HepG2 (cell line): ENCODE results near the gene RTN4RL2. TPM values are rescaled to one million over a fixed set of nuclear protein-coding genes. Genes with fewer than 3 reads are reported as not detected.

ENCODE experiments used
- ATM ChIP-seq: fragments of 450-650 bp; IDR thresholded peaks from 2 replicates; pipeline ENCODE4 v1.7.1; 2017; ENCODE audit warnings: mild to moderate bottlenecking, borderline replicate concordance
- CHD4 ChIP-seq: fragments of 200-600 bp; sonication (generic); IDR thresholded peaks from 2 replicates; pipeline ENCODE4 v1.7.0; 2017; ENCODE audit warnings: mild to moderate bottlenecking, low read length, borderline replicate concordance
- CTCF ChIP-seq: sonication (generic); formaldehyde crosslinking; IDR thresholded peaks from 2 replicates; pipeline ENCODE4 v1.5.0; 2020; ENCODE audit warnings: mild to moderate bottlenecking, missing genetic modification reagents, moderate library complexity
- E2F1 ChIP-seq: sonication (generic); formaldehyde crosslinking; IDR thresholded peaks from 2 replicates; pipeline ENCODE4 v1.5.0; 2020; ENCODE audit warnings: missing genetic modification reagents
- GLMP ChIP-seq: sonication (generic); formaldehyde crosslinking; IDR thresholded peaks from 2 replicates; pipeline ENCODE4 v1.9.0; 2021; ENCODE audit warnings: missing genetic modification reagents, mild to moderate bottlenecking, borderline replicate concordance
- HDAC1 ChIP-seq: sonication (generic); formaldehyde crosslinking; IDR thresholded peaks from 2 replicates; pipeline ENCODE4 v1.5.1; 2020; ENCODE audit warnings: mild to moderate bottlenecking, missing genetic modification reagents
- HMGXB4 ChIP-seq, 2 experiments: sonication (generic) in 1 of 2; formaldehyde crosslinking in 1 of 2; IDR thresholded peaks; 2 replicates each; pipeline versions ENCODE4 v1.4.0 to v1.6.1; 2018 to 2020; ENCODE audit warnings: missing genetic modification reagents in 2 of 2, borderline replicate concordance in 1 of 2, low read depth in 1 of 2, mild to moderate bottlenecking in 1 of 2, missing biosample characterization in 1 of 2
- HNF4A ChIP-seq: sonication (generic); formaldehyde crosslinking; IDR thresholded peaks from 2 replicates; pipeline ENCODE4 v1.4.0; 2020; ENCODE audit warnings: missing genetic modification reagents
- ISX ChIP-seq: sonication (generic); formaldehyde crosslinking; conservative IDR thresholded peaks from 2 replicates; pipeline ENCODE4 v1.5.0; 2020; ENCODE audit warnings: missing genetic modification reagents
- LCORL ChIP-seq, 2 experiments: fragments of 450-650 bp in 1 of 2; sonication (generic) in 1 of 2; formaldehyde crosslinking in 1 of 2; IDR thresholded peaks; 2 replicates each; pipeline versions ENCODE4 v1.5.0 to v1.6.1; 2017 to 2020; ENCODE audit warnings: antibody characterized with exemption in 1 of 2, missing genetic modification reagents in 1 of 2
- MAF1 ChIP-seq: sonication (generic); formaldehyde crosslinking; IDR thresholded peaks from 2 replicates; pipeline ENCODE4 v1.5.0; 2020; ENCODE audit warnings: missing genetic modification reagents, borderline replicate concordance
- NPAS2 ChIP-seq: sonication (generic); formaldehyde crosslinking; IDR thresholded peaks from 2 replicates; pipeline ENCODE4 v1.8.0; 2022; ENCODE audit warnings: mild to moderate bottlenecking, missing genetic modification reagents, borderline replicate concordance
- TBL1XR1 ChIP-seq: fragments of 150-350 bp; IDR thresholded peaks from 2 replicates; pipeline ENCODE4 v1.6.1; 2014; ENCODE audit warnings: borderline replicate concordance, low read length; ENCODE audit not compliant: partially characterized antibody
- TERF1 ChIP-seq: sonication (generic); formaldehyde crosslinking; IDR thresholded peaks from 2 replicates; pipeline ENCODE4 v1.8.0; 2022; ENCODE audit warnings: mild to moderate bottlenecking, missing genetic modification reagents, moderate library complexity
- YEATS4 ChIP-seq: sonication (generic); formaldehyde crosslinking; IDR thresholded peaks from 2 replicates; pipeline ENCODE4 v1.4.0; 2020; ENCODE audit warnings: missing genetic modification reagents, borderline replicate concordance
- ZC3H4 ChIP-seq: sonication (generic); formaldehyde crosslinking; IDR thresholded peaks from 2 replicates; pipeline ENCODE4 v1.4.0; 2020; ENCODE audit warnings: missing genetic modification reagents, borderline replicate concordance
- ZNF143 ChIP-seq: sonication (generic); formaldehyde crosslinking; IDR thresholded peaks from 2 replicates; pipeline ENCODE4 v1.4.0; 2020; ENCODE audit warnings: missing genetic modification reagents
- ZNF670 ChIP-seq: sonication (generic); formaldehyde crosslinking; IDR thresholded peaks from 2 replicates; pipeline ENCODE4 v1.8.0; 2022; ENCODE audit warnings: mild to moderate bottlenecking, missing genetic modification reagents, borderline replicate concordance
- ZNF703 ChIP-seq: sonication (generic); formaldehyde crosslinking; IDR thresholded peaks from 2 replicates; pipeline ENCODE4 v1.5.1; 2020; ENCODE audit warnings: missing genetic modification reagents, mild to moderate bottlenecking, moderate library complexity, borderline replicate concordance
- ZNF737 ChIP-seq: sonication (generic); formaldehyde crosslinking; IDR thresholded peaks from 2 replicates; pipeline ENCODE4 v1.5.0; 2020; ENCODE audit warnings: missing genetic modification reagents, mild to moderate bottlenecking, borderline replicate concordance
- ZNF878 ChIP-seq: sonication (generic); formaldehyde crosslinking; IDR thresholded peaks from 2 replicates; pipeline ENCODE4 v1.8.1; 2023; ENCODE audit warnings: mild to moderate bottlenecking, missing genetic modification reagents, moderate library complexity
- polyA plus RNA-seq, 8 experiments: library from polyadenylated mRNA; depleted of rRNA in 3 of 8; stranded (reverse) in 7 of 8; unstranded in 1 of 8; fragments of >200 nt; fragmentation: Illumina TruSeq in 4 of 8; extraction: Trizol in 4 of 8; gene quantifications; 2 replicates each; pipeline versions ENCODE4 v1.2.1 to v1.2.3, GENCODE V29; 2011 to 2016; ENCODE audit warnings: low read depth in 4 of 8, missing spikeins in 1 of 8, mixed read lengths in 1 of 8; ENCODE audit not compliant: insufficient read depth in 1 of 8
- total RNA-seq, 5 experiments: library from RNA; depleted of rRNA; stranded (reverse); fragments of >200 nt; fragmentation: Illumina TruSeq; extraction: Trizol; gene quantifications; 2 replicates each; pipeline ENCODE4 v1.2.3, GENCODE V29; 2016; ENCODE audit warnings: low read depth in 1 of 5

RTN4RL2 gene
- total and polyA plus RNA-seq, 2 of the 13 experiments (the other 11 are each of a cell fraction or from before 2014, with no cell fraction given): 1.3 to 4.3 TPM

- TF ChIP-seq HMGXB4 (CRISPR knock-in tag; IDR thresholded peaks at IDR 0.05; ENCODE audit: borderline replicate concordance in 1 of 2, low read depth in 1 of 2) (peak; percentile 33 to 43; a peak in 2 of 4 replicates), YEATS4 (peak; percentile 73), LCORL (IDR thresholded peaks at IDR 0.05) (no peak), LCORL (CRISPR knock-in tag; IDR thresholded peaks at IDR 0.05) (peak; percentile 41; the same call in 1 of the 2 replicates), ZNF143 (CRISPR knock-in tag) (no peak), ATM (no peak), CHD4 (no peak), ZNF703 (CRISPR knock-in tag) (no peak; the same call in 1 of the 2 replicates), HNF4A (CRISPR knock-in tag) (no peak), ZNF670 (CRISPR knock-in tag) (peak; percentile 29; the same call in 1 of the 2 replicates), E2F1 (CRISPR knock-in tag) (no peak), NPAS2 (CRISPR knock-in tag) (no peak), ZNF878 (CRISPR knock-in tag) (peak; percentile 32; the same call in 1 of the 2 replicates), MAF1 (CRISPR knock-in tag) (no peak), ISX (CRISPR knock-in tag) (no peak), CTCF (CRISPR knock-in tag) (peak; percentile 32), ZNF737 (CRISPR knock-in tag) (no peak), GLMP (CRISPR knock-in tag) (0 out of 2 replicates have a peak, but pooled peaks have one; percentile 9), HDAC1 (peak; percentile 42; the same call in 1 of the 2 replicates), TERF1 (CRISPR knock-in tag) (peak; percentile 78; the same call in 1 of the 2 replicates), TBL1XR1 (no peak), ZC3H4 (CRISPR knock-in tag) (no peak)
These were observed 55.2 kb downstream of the RTN4RL2 start, which contains the start of gene SLC43A1 (continued) for GRCh38 chr11:57515332-57516060.
